Left forelimb (tissue), 1 donor: Measurements from ENCODE around the gene TAS2R19.
"Not testable (repeated sequence)": the region's sequence is repeated elsewhere in the genome, so short reads cannot be mapped to it uniquely, and the experiment has no call there.

ENCODE experiments used
- DNase-seq: peaks from one replicate; pipeline ENCODE4 v3.0.0-alpha.2; 2018; ENCODE audit warnings: low spot score

Gene TAS2R19

GRCh38 chr12:11022520-11022919, at the start of gene TAS2R19:
Gene TAS2R19 (minus strand): TSS chr12:11022620. CDS start chr12:11022571, 49 bp downstream.
- DNase-seq, result no peak

GRCh38 chr12:11071414-11071813, 49.0 kb upstream of the TAS2R19 start:
- DNase-seq, result no peak

GRCh38 chr12:11070999-11071398, 48.6 kb upstream of the TAS2R19 start:
- DNase-seq, result no peak

- DNase-seq, result no peak
Observed at GRCh38 chr12:11069854-11070365, 47.5 kb upstream of the TAS2R19 start.

GRCh38 chr12:11067514-11067913, 45.1 kb upstream of the TAS2R19 start:
- DNase-seq, result no peak

GRCh38 chr12:11062194-11062593, 39.8 kb upstream of the TAS2R19 start, which contains the start of gene TAS2R46:
Gene TAS2R46 (minus strand): TSS chr12:11062294. CDS start chr12:11062294, 0 bp downstream.
- DNase-seq, result not testable (repeated sequence)

- DNase-seq, result no peak
Observed at GRCh38 chr12:11059784-11060183, 37.4 kb upstream of the TAS2R19 start.

GRCh38 chr12:11059041-11059440, 36.6 kb upstream of the TAS2R19 start:
- no peak for DNase-seq

- no peak for DNase-seq
Observed at GRCh38 chr12:11055306-11055705, 32.9 kb upstream of the TAS2R19 start.

GRCh38 chr12:11049806-11050531, 27.5 kb upstream of the TAS2R19 start:
- not testable (repeated sequence) for DNase-seq

GRCh38 chr12:11041366-11041765, 18.9 kb upstream of the TAS2R19 start:
- DNase-seq, result not testable (repeated sequence)

GRCh38 chr12:11040162-11040561, 17.7 kb upstream of the TAS2R19 start:
- no peak for DNase-seq

- no peak for DNase-seq
Observed at GRCh38 chr12:11039171-11039570, 16.8 kb upstream of the TAS2R19 start.

GRCh38 chr12:11033959-11034358, 11.5 kb upstream of the TAS2R19 start:
- DNase-seq, result not testable (repeated sequence)

- no peak for DNase-seq
Observed at GRCh38 chr12:11031307-11031706, 8.9 kb upstream of the TAS2R19 start, which contains the start of gene TAS2R31. Gene TAS2R31 (minus strand): TSS chr12:11031407. CDS start chr12:11031335, 72 bp downstream.

GRCh38 chr12:11026118-11026517, 3.7 kb upstream of the TAS2R19 start:
- DNase-seq, result no peak

- no peak for DNase-seq
Observed at GRCh38 chr12:11023387-11023786, 967 bp upstream of the TAS2R19 start.

- no peak for DNase-seq
Observed at GRCh38 chr12:11016937-11017336, 5.5 kb downstream of the TAS2R19 start.

GRCh38 chr12:11015775-11016430, 6.5 kb downstream of the TAS2R19 start:
- DNase-seq, result no peak

- DNase-seq, result no peak
Observed at GRCh38 chr12:11014234-11014633, 8.2 kb downstream of the TAS2R19 start.

- DNase-seq, result no peak
Observed at GRCh38 chr12:11007608-11008007, 14.8 kb downstream of the TAS2R19 start.

- DNase-seq, result no peak
Observed at GRCh38 chr12:10998204-10998603, 24.2 kb downstream of the TAS2R19 start, which contains the start of gene TAS2R20. Gene TAS2R20 (minus strand): TSS chr12:10998304. CDS start chr12:10997875, 429 bp downstream.

- DNase-seq, result no peak
Observed at GRCh38 chr12:10994307-10994706, 28.1 kb downstream of the TAS2R19 start.
